ENCODE data around the gene UBQLN2. TPM values are rescaled to one million over a fixed set of nuclear protein-coding genes. Genes with fewer than 3 reads are reported as not detected.

Gene UBQLN2
- total and polyA plus RNA-seq, 12 donors, result 6.8 to 44.0 (median 33.3) TPM

GRCh38 chrX:56564164-56564885, 898 bp downstream of the UBQLN2 start:
- peak in 5 of 7 donors; percentile 20 to 54 (median 23) for DNase-seq
- no peaks in the 10 kb centered on the region for H3K9me3 ChIP-seq (replicated peaks in 1 of 3)
- H3K27me3 ChIP-seq, result no peaks in the 10 kb centered on the region
- H3K4me3 ChIP-seq, result peak overlapping the region; percentile 35 to 68 (median 54)
- intact Hi-C loops (cut with DNase I), result no loop called here
- peak overlapping the region; percentile 69 to 99 (median 96) for H3K27ac ChIP-seq
- no peaks in the 10 kb centered on the region for H3K36me3 ChIP-seq (replicated peaks in 1 of 2)
- 1 to 30% (median 15%) methylated on average over 8 to 23 of the region's 23 CpGs for WGBS, 4 donors
- H3K4me1 ChIP-seq (replicated peaks in 1 of 2), result peaks cover 8 to 12% of the 10 kb centered on the region in 2 donors
- TF ChIP-seq, protein P1, sequence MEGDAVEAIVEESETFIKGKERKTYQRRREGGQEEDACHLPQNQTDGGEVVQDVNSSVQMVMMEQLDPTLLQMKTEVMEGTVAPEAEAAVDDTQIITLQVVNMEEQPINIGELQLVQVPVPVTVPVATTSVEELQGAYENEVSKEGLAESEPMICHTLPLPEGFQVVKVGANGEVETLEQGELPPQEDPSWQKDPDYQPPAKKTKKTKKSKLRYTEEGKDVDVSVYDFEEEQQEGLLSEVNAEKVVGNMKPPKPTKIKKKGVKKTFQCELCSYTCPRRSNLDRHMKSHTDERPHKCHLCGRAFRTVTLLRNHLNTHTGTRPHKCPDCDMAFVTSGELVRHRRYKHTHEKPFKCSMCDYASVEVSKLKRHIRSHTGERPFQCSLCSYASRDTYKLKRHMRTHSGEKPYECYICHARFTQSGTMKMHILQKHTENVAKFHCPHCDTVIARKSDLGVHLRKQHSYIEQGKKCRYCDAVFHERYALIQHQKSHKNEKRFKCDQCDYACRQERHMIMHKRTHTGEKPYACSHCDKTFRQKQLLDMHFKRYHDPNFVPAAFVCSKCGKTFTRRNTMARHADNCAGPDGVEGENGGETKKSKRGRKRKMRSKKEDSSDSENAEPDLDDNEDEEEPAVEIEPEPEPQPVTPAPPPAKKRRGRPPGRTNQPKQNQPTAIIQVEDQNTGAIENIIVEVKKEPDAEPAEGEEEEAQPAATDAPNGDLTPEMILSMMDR (IDR thresholded peaks at IDR 0.05), result no peak

DNA sequence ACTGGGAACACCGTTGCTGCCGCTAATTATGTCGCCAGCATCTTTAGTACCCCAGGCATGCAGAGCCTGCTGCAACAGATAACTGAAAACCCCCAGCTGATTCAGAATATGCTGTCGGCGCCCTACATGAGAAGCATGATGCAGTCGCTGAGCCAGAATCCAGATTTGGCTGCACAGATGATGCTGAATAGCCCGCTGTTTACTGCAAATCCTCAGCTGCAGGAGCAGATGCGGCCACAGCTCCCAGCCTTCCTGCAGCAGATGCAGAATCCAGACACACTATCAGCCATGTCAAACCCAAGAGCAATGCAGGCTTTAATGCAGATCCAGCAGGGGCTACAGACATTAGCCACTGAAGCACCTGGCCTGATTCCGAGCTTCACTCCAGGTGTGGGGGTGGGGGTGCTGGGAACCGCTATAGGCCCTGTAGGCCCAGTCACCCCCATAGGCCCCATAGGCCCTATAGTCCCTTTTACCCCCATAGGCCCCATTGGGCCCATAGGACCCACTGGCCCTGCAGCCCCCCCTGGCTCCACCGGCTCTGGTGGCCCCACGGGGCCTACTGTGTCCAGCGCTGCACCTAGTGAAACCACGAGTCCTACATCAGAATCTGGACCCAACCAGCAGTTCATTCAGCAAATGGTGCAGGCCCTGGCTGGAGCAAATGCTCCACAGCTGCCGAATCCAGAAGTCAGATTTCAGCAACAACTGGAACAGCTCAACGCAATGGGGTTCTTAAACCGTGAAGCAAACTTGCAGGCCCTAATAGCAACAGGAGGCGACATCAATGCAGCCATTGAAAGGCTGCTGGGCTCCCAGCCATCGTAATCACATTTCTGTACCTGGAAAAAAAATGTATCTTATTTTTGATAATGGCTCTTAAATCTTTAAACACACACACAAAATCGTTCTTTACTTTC, 1.8 kb downstream of the UBQLN2 start:
- peaks cover 8 to 12% of the 10 kb centered on the region in 2 donors for H3K4me1 ChIP-seq (replicated peaks in 1 of 2)
- no peaks in the 10 kb centered on the region for H3K27me3 ChIP-seq
- peak overlapping the region in 2 of 5 donors; percentile 96 to 99 for H3K27ac ChIP-seq
- no peaks in the 10 kb centered on the region for H3K36me3 ChIP-seq (replicated peaks in 1 of 2)
- no peak for DNase-seq
- TF ChIP-seq POLR2A (IDR thresholded peaks at IDR 0.05), result no peak
- TF ChIP-seq, protein P1 (IDR thresholded peaks at IDR 0.05), result no peak
- no peaks in the 10 kb centered on the region for H3K9me3 ChIP-seq (replicated peaks in 1 of 3)
- H3K4me3 ChIP-seq, result peak overlapping the region in 3 of 4 donors; percentile 35 to 68 (median 56)
- 0 to 37% (median 20%) methylated on average over 3 to 20 of the region's 20 CpGs for WGBS, 4 donors
- intact Hi-C loops (cut with DNase I), result no loop called here

DNA sequence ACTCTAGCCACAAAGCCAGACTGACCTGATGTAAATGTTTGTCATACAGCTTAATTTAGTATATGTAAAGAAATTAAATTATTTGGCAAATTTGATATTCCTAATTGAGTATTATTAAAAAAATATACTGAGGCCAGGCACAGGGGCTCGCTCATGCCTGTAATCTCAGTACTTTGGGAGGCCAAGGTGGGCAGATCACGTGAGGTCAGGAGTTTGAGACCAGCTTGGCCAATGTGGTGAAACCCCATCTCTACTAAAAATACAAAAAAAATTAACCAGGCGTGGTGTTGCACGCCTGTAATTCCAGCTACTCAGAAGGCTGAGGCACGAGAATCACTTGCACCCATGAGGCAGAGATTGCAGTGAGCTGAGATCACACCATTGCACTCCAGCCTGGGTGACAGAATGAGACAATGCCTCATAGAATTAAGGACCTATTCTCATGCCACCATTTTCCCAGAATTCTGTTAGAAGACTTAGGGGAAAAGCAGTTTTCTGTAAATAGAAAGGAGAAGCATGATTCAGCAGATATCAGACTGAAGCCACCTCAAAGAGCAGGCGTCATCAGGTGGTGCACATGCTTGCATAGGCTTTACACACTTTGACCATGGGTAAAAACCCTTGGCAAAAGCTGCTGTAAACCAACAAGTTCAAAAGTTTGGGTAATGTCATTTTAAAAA, 6.1 kb downstream of the UBQLN2 start:
- H3K4me3 ChIP-seq, result no peak overlapping the region
- no peaks in the 10 kb centered on the region for H3K9me3 ChIP-seq (replicated peaks in 1 of 3)
- WGBS, 4 donors, result 56 to 100% (median 79%) methylated on average over 5 to 6 of the region's 6 CpGs
- H3K36me3 ChIP-seq (replicated peaks in 1 of 2), result no peaks in the 10 kb centered on the region
- peaks cover 8 to 15% of the 10 kb centered on the region in 2 donors for H3K4me1 ChIP-seq (replicated peaks in 1 of 2)
- intact Hi-C loops (cut with DNase I), result no loop called here
- H3K27me3 ChIP-seq, result no peaks in the 10 kb centered on the region
- DNase-seq, result no peak
- no peak for TF ChIP-seq POLR2A (IDR thresholded peaks at IDR 0.05)
- TF ChIP-seq, protein P1 (IDR thresholded peaks at IDR 0.05), result no peak
- H3K27ac ChIP-seq, result no peak overlapping the region

GRCh38 chrX:56572975-56573374, 9.5 kb downstream of the UBQLN2 start:
- TF ChIP-seq POLR2A (IDR thresholded peaks at IDR 0.05), result no peak
- TF ChIP-seq, protein P1 (IDR thresholded peaks at IDR 0.05), result no peak
- Histone ChIP-seq H3K36me3 (replicated peaks in 1 of 2) (no peaks in the 10 kb centered on the region), H3K27me3 (no peaks in the 10 kb centered on the region), H3K4me1 (replicated peaks in 1 of 2) (peaks cover 0 to 8% of the 10 kb centered on the region in 2 donors), H3K4me3 (no peak overlapping the region), H3K27ac (peak overlapping the region in 2 of 5 donors; percentile 4 to 58), H3K9me3 (replicated peaks in 1 of 3) (no peaks in the 10 kb centered on the region)
- intact Hi-C loops (cut with DNase I), result no loop called here
- peak in 6 of 7 donors; percentile 31 to 66 (median 39) for DNase-seq
- 35 to 62% (median 41%) methylated on average over 4 of the region's 4 CpGs for WGBS, 4 donors
